IMR-90 (cell line): ENCODE data around the gene CCK. TPM values are rescaled to one million over a fixed set of nuclear protein-coding genes. Genes with fewer than 3 reads are reported as not detected.

ENCODE experiments used
- ATAC-seq: fragments of 200-7000 bp; cut with Tn5 transposase; 2 replicates; pipeline ENCODE4 v1.9.1; 2020; ENCODE audit warnings: low read depth, mild to moderate bottlenecking, moderate library complexity
- BruUV-seq: library from RNA; stranded (reverse); fragments of 400-500 nt; replicated peaks from 2 replicates; lab custom pipeline; 2021; lab: Mats Ljungman, UMichigan
- CTCF ChIA-PET: fragments of 300-600 bp; formaldehyde crosslinking; extraction: SDS; loops from one replicate; lab custom pipeline; 2021; ENCODE audit warnings: antibody characterized with exemption; lab: Yijun Ruan, JAX
- POLR2A ChIA-PET: fragments of 300-600 bp; sonication (Branson Sonifier 250); formaldehyde crosslinking; loops from one replicate; lab custom pipeline; 2022; ENCODE audit warnings: antibody characterized with exemption; ENCODE audit not compliant: unreplicated experiment; lab: Charles Lee
- DNase-seq: peaks from one replicate; pipeline ENCODE4 v3.0.0; 2013
- H2AFZ ChIP-seq: replicated peaks from 2 replicates; pipeline ENCODE3; 2013; ENCODE audit warnings: low read length, mild to moderate bottlenecking; ENCODE audit not compliant: poor library complexity
- H2AK5ac ChIP-seq: 2 replicates; pipeline ENCODE4 v1.6.1; 2013; ENCODE audit warnings: low read depth, low read length, inconsistent platforms
- H2AK9ac ChIP-seq: replicated peaks from 2 replicates; pipeline ENCODE3; 2013; ENCODE audit warnings: mild to moderate bottlenecking, low read depth, low read length, moderate library complexity; ENCODE audit not compliant: poor library complexity
- H2BK120ac ChIP-seq: 2 replicates; pipeline ENCODE4 v1.6.1; 2013; ENCODE audit warnings: low read depth, low read length, inconsistent platforms
- H2BK15ac ChIP-seq: 3 replicates; pipeline ENCODE4 v1.6.1; 2013; ENCODE audit warnings: low read depth, low read length, inconsistent platforms
- H2BK20ac ChIP-seq: 2 replicates; pipeline ENCODE4 v1.6.1; 2013; ENCODE audit warnings: low read depth, mild to moderate bottlenecking, inconsistent platforms, low read length, moderate library complexity
- H2BK5ac ChIP-seq: 2 replicates; pipeline ENCODE4 v1.6.1; 2013; ENCODE audit warnings: mild to moderate bottlenecking, low read depth, low read length, inconsistent platforms; ENCODE audit not compliant: poor library complexity, severe bottlenecking
- H3K14ac ChIP-seq: replicated peaks from 2 replicates; pipeline ENCODE4 v1.6.1; 2013; ENCODE audit warnings: low read depth, low read length, inconsistent platforms
- H3K18ac ChIP-seq: 2 replicates; pipeline ENCODE4 v1.6.1; 2013; ENCODE audit warnings: low read depth, low read length, control low read depth
- H3K23ac ChIP-seq: 2 replicates; pipeline ENCODE4 v1.6.1; 2013; ENCODE audit warnings: low read depth, low read length, inconsistent platforms
- H3K27ac ChIP-seq: 2 replicates; pipeline ENCODE4 v1.5.1; 2013; ENCODE audit warnings: mild to moderate bottlenecking, control low read depth, low read length; ENCODE audit not compliant: insufficient read depth
- H3K27me3 ChIP-seq: 2 replicates; pipeline ENCODE4 v1.6.1; 2013; ENCODE audit warnings: low read length; ENCODE audit not compliant: control insufficient read depth, insufficient read depth
- H3K36me3 ChIP-seq: 2 replicates; pipeline ENCODE4 v1.6.1; 2013; ENCODE audit warnings: low read length, mixed read lengths; ENCODE audit not compliant: control insufficient read depth, insufficient read depth
- H3K4ac ChIP-seq: 2 replicates; pipeline ENCODE4 v1.6.1; 2013; ENCODE audit warnings: low read depth, low read length, inconsistent platforms
- H3K4me1 ChIP-seq: 2 replicates; pipeline ENCODE4 v1.6.1; 2013; ENCODE audit warnings: low read length, mixed read lengths; ENCODE audit not compliant: control insufficient read depth, insufficient read depth
- H3K4me2 ChIP-seq: 2 replicates; pipeline ENCODE4 v1.6.1; 2013; ENCODE audit warnings: low read depth, mild to moderate bottlenecking, control low read depth, low read length, moderate library complexity
- H3K4me3 ChIP-seq: 2 replicates; pipeline ENCODE4 v1.5.1; 2013; ENCODE audit warnings: low read depth, mild to moderate bottlenecking, control low read depth, low read length, moderate library complexity; ENCODE audit not compliant: insufficient read depth
- H3K56ac ChIP-seq: 2 replicates; pipeline ENCODE4 v1.6.1; 2013; ENCODE audit warnings: low read length, inconsistent platforms; ENCODE audit not compliant: insufficient read depth; ENCODE audit errors: extremely low read depth
- H3K79me1 ChIP-seq, 2 experiments: 2 replicates each; pipeline ENCODE4 v1.6.1; 2013; ENCODE audit warnings: low read length in 2 of 2, inconsistent platforms in 1 of 2, low read depth in 1 of 2
- H3K9ac ChIP-seq: 2 replicates; pipeline ENCODE4 v1.6.1; 2013; ENCODE audit warnings: low read depth, low read length, control low read depth
- H3K9me1 ChIP-seq: 2 replicates; pipeline ENCODE4 v1.6.1; 2013; ENCODE audit warnings: low read length, inconsistent platforms; ENCODE audit not compliant: insufficient read depth
- H3K9me3 ChIP-seq: 2 replicates; pipeline ENCODE4 v1.6.1; 2013; ENCODE audit warnings: low read length; ENCODE audit not compliant: control insufficient read depth, insufficient read depth
- H4K20me1 ChIP-seq: 2 replicates; pipeline ENCODE4 v1.6.1; 2013; ENCODE audit warnings: low read length, inconsistent platforms; ENCODE audit not compliant: insufficient read depth
- H4K5ac ChIP-seq: 2 replicates; pipeline ENCODE4 v1.6.1; 2013; ENCODE audit warnings: mild to moderate bottlenecking, low read depth, low read length, control low read depth
- H4K8ac ChIP-seq, 2 experiments: 2 replicates each; pipeline ENCODE4 v1.6.1; 2013; ENCODE audit warnings: low read depth in 2 of 2, low read length in 2 of 2, control low read depth in 1 of 2, inconsistent platforms in 1 of 2
- H4K91ac ChIP-seq: 2 replicates; pipeline ENCODE4 v1.6.1; 2013; ENCODE audit warnings: low read depth, low read length, inconsistent platforms; ENCODE audit not compliant: insufficient read depth
- BHLHE40 ChIP-seq: fragments of 150-350 bp; IDR thresholded peaks from 2 replicates; pipeline ENCODE4 v1.6.1; 2016; ENCODE audit warnings: mild to moderate bottlenecking, low read depth, low read length
- CEBPB ChIP-seq: IDR thresholded peaks from 2 replicates; pipeline ENCODE4 v1.6.1; 2012; ENCODE audit warnings: low read depth, low read length, improper control_type of control experiment
- CHD1 ChIP-seq: IDR thresholded peaks from 2 replicates; pipeline ENCODE4 v1.6.1; 2012; ENCODE audit warnings: low read depth, low read length, improper control_type of control experiment
- CTCF ChIP-seq: conservative IDR thresholded peaks from 2 replicates; pipeline ENCODE4 v1.5.1; 2012; ENCODE audit warnings: mild to moderate bottlenecking, low read depth, low read length, improper control_type of control experiment
- ELK1 ChIP-seq: fragments of 150-350 bp; IDR thresholded peaks from 2 replicates; pipeline ENCODE4 v1.6.1; 2016; ENCODE audit warnings: low read depth, mild to moderate bottlenecking, low read length, moderate library complexity, borderline replicate concordance
- FOS ChIP-seq: fragments of 150-350 bp; IDR thresholded peaks from 2 replicates; pipeline ENCODE4 v1.6.1; 2016; ENCODE audit warnings: low read depth, low read length
- MAFK ChIP-seq: IDR thresholded peaks from 2 replicates; pipeline ENCODE4 v1.6.1; 2012; ENCODE audit warnings: low read depth, low read length, improper control_type of control experiment
- MAZ ChIP-seq: IDR thresholded peaks from 2 replicates; pipeline ENCODE4 v1.6.1; 2012; ENCODE audit warnings: low read depth, mild to moderate bottlenecking, low read length, improper control_type of control experiment, moderate library complexity, borderline replicate concordance
- MXI1 ChIP-seq: IDR thresholded peaks from 2 replicates; pipeline ENCODE4 v1.6.1; 2012; ENCODE audit warnings: low read depth, mild to moderate bottlenecking, low read length, moderate library complexity, borderline replicate concordance
- NFE2L2 ChIP-seq: fragments of 150-350 bp; IDR thresholded peaks from 2 replicates; pipeline ENCODE4 v1.6.1; 2016; ENCODE audit warnings: low read depth, mild to moderate bottlenecking, low read length
- POLR2A ChIP-seq: IDR thresholded peaks from 2 replicates; pipeline ENCODE4 v1.6.1; 2012; ENCODE audit warnings: mild to moderate bottlenecking, low read depth, low read length
- RAD21 ChIP-seq: IDR thresholded peaks from 2 replicates; pipeline ENCODE4 v1.6.1; 2012; ENCODE audit warnings: low read length, improper control_type of control experiment
- RCOR1 ChIP-seq: IDR thresholded peaks from 2 replicates; pipeline ENCODE4 v1.6.1; 2012; ENCODE audit warnings: mild to moderate bottlenecking, low read length, improper control_type of control experiment; ENCODE audit not compliant: insufficient replicate concordance
- RFX5 ChIP-seq: IDR thresholded peaks from 2 replicates; pipeline ENCODE4 v1.8.0; 2012; ENCODE audit warnings: low read depth, mild to moderate bottlenecking, low read length, moderate library complexity
- SMC3 ChIP-seq: fragments of 150-350 bp; IDR thresholded peaks from 2 replicates; pipeline ENCODE4 v1.6.1; 2016; ENCODE audit warnings: low read depth, mild to moderate bottlenecking, antibody characterized with exemption, low read length, moderate library complexity
- USF2 ChIP-seq: fragments of 150-350 bp; IDR thresholded peaks from 2 replicates; pipeline ENCODE4 v1.6.1; 2017; ENCODE audit warnings: mild to moderate bottlenecking, antibody characterized with exemption, low read length, low read depth
- WGBS, 2 experiments: methylation state at CpG; one replicate each; pipeline versions ENCODE4 v1.1.5 to v1.1.7; 2013; ENCODE audit warnings: missing lambda C conversion rate in 2 of 2; ENCODE audit not compliant: insufficient read length in 1 of 2; ENCODE audit errors: extremely low coverage in 2 of 2; 5-methylcytosine and 5-hydroxymethylcytosine counted together
- dilution Hi-C: fragments of 300-500 bp; cut with HindIII; formaldehyde crosslinking; loops from one replicate; pipeline ENCODE4 v1.14.3; 2018; ENCODE audit warnings: low sequenced_read_pairs; ENCODE audit not compliant: unreplicated experiment
- in situ Hi-C: fragments of 300-500 bp; cut with MboI; formaldehyde crosslinking; loops from 3 replicates; pipeline ENCODE4 v1.14.3; 2019; ENCODE audit warnings: low sequenced_read_pairs, inconsistent platforms, mixed read lengths
- intact Hi-C: fragments of 100-400 bp; cut with micrococcal nuclease; formaldehyde crosslinking; loops from 2 replicates; pipeline ENCODE4 v1.10.0; 2022
- polyA plus RNA-seq, 3 experiments: library from polyadenylated mRNA; depleted of rRNA; stranded (reverse); fragments of >200 nt; gene quantifications; 2 replicates each; pipeline ENCODE4 v1.2.3, GENCODE V29; 2012; ENCODE audit warnings: low replicate concordance in 1 of 3
- total RNA-seq: library from RNA; depleted of rRNA; stranded (reverse); fragments of >200 nt; gene quantifications from 2 replicates; pipeline ENCODE4 v1.2.3, GENCODE V29; 2012

Gene CCK
- total and polyA plus RNA-seq, 2 of the 4 experiments (the other 2 are of a cell fraction), result 0.43 TPM; not detected in 1

GRCh38 chr3:42216302-42216701 is 49.7 kb downstream of the CCK start:
- no CpG with 5 or more reads among the region's 4 CpGs for WGBS, 2 experiments
- no peak overlapping the region for H3K56ac ChIP-seq
- no TSS peak for BruUV-seq

More at GRCh38 chr3:42216302-42216701, 49.7 kb downstream of the CCK start:
- H3K27me3 ChIP-seq, result no peaks in the 10 kb centered on the region
- H2BK20ac ChIP-seq, result no peak overlapping the region
- in situ Hi-C loops (no loop called here), dilution Hi-C loops (no loop called here), intact Hi-C loops (no loop called here)
- ChIA-PET CTCF (no interaction called here), POLR2A (no interaction called here)
- H3K4me3 ChIP-seq, result no peak overlapping the region
- H3K9ac ChIP-seq, result no peak overlapping the region
- H3K18ac ChIP-seq, result no peak overlapping the region
- no peak overlapping the region for H3K4me2 ChIP-seq
- no peak overlapping the region for H4K5ac ChIP-seq
- H3K23ac ChIP-seq, result no peak overlapping the region
- ATAC-seq (no peak), DNase-seq (no peak)
- no peak overlapping the region for H2BK5ac ChIP-seq
- H3K36me3 ChIP-seq, result peaks cover 8% of the 10 kb centered on the region
- TF ChIP-seq BHLHE40 (no peak), POLR2A (no peak), RAD21 (no peak), CEBPB (no peak), RFX5 (no peak), NFE2L2 (no peak), MAZ (no peak), SMC3 (no peak), MXI1 (no peak), RCOR1 (no peak), ELK1 (no peak), FOS (no peak), USF2 (no peak), MAFK (no peak), CHD1 (no peak), CTCF (no peak)
- H3K14ac ChIP-seq, result no peak overlapping the region
- no peak overlapping the region for H2AK5ac ChIP-seq
- H4K91ac ChIP-seq, result no peak overlapping the region
- no peak overlapping the region for H3K4ac ChIP-seq
- 0 out of 4 replicates have a peak, but pooled peaks cover 0 to 7% of the 10 kb centered on the region in 2 experiments for H3K79me1 ChIP-seq
- H2AK9ac ChIP-seq, result no peak overlapping the region
- H2BK120ac ChIP-seq, result no peak overlapping the region
- H3K9me1 ChIP-seq, result peaks cover 20% of the 10 kb centered on the region
- no peak overlapping the region for H4K8ac ChIP-seq
- H3K4me1 ChIP-seq, result peaks cover 5% of the 10 kb centered on the region
- H2BK15ac ChIP-seq, result no peak overlapping the region
- no peaks in the 10 kb centered on the region for H3K9me3 ChIP-seq
- no peak overlapping the region for H2AFZ ChIP-seq
- H4K20me1 ChIP-seq, result peaks cover 3% of the 10 kb centered on the region; the same call in 1 of the 2 replicates
- no peak overlapping the region for H3K27ac ChIP-seq
